GM12864 (cell line): Measurements from ENCODE around the gene MYO1G.
"Not testable (repeated sequence)": the region's sequence is repeated elsewhere in the genome, so short reads cannot be mapped to it uniquely, and the experiment has no call there.

Source experiments
- DNase-seq: peaks from one replicate; pipeline ENCODE4 v3.0.0-alpha.2; 2011; ENCODE audit warnings: low read depth
- H3K4me3 ChIP-seq: 2 replicates; pipeline ENCODE4 v1.5.1; 2011; ENCODE audit warnings: mild to moderate bottlenecking, low read depth, low read length, control low read depth
- CTCF ChIP-seq: IDR thresholded peaks from 2 replicates; pipeline ENCODE4 v1.5.1; 2011; ENCODE audit warnings: low read depth, mild to moderate bottlenecking, moderate library complexity, low read length, control low read depth, inconsistent platforms; ENCODE audit errors: missing control alignments

MYO1G gene

GRCh38 chr7:44999245-45000092, 20.7 kb upstream of the MYO1G start:
- TF ChIP-seq CTCF, result no peak
- peak; percentile 96 for DNase-seq
- peak overlapping the region; percentile 77 for H3K4me3 ChIP-seq

GRCh38 chr7:44998153-44998871, 19.5 kb upstream of the MYO1G start:
- DNase-seq, result no peak
- peak overlapping the region; percentile 10; the same call in 1 of the 2 replicates for H3K4me3 ChIP-seq
- no peak for TF ChIP-seq CTCF

GRCh38 chr7:44995555-44996493, 17.0 kb upstream of the MYO1G start:
- DNase-seq, result no peak
- no peak for TF ChIP-seq CTCF
- peak overlapping the region; percentile 13; the same call in 1 of the 2 replicates for H3K4me3 ChIP-seq

- TF ChIP-seq CTCF, result no peak
- DNase-seq, result no peak
- no peak overlapping the region for H3K4me3 ChIP-seq
These were observed 16.2 kb upstream of the MYO1G start for GRCh38 chr7:44994877-44995554.

GRCh38 chr7:44992004-44992795, 13.4 kb upstream of the MYO1G start:
- H3K4me3 ChIP-seq, DNase-seq: not testable (repeated sequence)

GRCh38 chr7:44990109-44991023, 11.6 kb upstream of the MYO1G start:
- no peak for DNase-seq
- no peak overlapping the region for H3K4me3 ChIP-seq
- TF ChIP-seq CTCF, result no peak
